ENCODE data around the gene LRP3. TPM values are rescaled to one million over a fixed set of nuclear protein-coding genes. Genes with fewer than 3 reads are reported as not detected.
"Not testable (repeated sequence)": the region's sequence is repeated elsewhere in the genome, so short reads cannot be mapped to it uniquely, and the experiment has no call there.

LRP3 gene
- total and polyA plus RNA-seq, 7 donors, result 3.9 to 31.5 (median 17.1) TPM

DNA sequence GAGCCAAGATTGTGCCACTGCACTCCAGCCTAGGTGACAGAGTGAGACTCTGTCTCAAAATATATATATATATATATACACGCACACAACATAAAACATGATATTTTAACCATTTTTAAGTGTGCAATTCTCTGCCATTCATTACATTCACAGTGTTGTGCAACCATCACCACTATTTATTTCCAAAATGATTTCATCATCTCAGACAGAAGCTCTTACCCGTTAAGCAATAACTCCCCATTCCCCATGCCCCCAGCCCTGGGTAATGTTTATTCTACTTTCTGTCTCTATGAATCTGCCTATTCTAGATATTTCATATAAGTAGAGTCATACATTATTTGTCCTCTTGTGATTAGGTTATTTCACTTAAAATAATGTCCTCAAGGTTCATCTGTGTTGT is 42.0 kb upstream of the LRP3 start:
- H3K4me3 ChIP-seq, result no peak overlapping the region
- TF ChIP-seq, protein P1, sequence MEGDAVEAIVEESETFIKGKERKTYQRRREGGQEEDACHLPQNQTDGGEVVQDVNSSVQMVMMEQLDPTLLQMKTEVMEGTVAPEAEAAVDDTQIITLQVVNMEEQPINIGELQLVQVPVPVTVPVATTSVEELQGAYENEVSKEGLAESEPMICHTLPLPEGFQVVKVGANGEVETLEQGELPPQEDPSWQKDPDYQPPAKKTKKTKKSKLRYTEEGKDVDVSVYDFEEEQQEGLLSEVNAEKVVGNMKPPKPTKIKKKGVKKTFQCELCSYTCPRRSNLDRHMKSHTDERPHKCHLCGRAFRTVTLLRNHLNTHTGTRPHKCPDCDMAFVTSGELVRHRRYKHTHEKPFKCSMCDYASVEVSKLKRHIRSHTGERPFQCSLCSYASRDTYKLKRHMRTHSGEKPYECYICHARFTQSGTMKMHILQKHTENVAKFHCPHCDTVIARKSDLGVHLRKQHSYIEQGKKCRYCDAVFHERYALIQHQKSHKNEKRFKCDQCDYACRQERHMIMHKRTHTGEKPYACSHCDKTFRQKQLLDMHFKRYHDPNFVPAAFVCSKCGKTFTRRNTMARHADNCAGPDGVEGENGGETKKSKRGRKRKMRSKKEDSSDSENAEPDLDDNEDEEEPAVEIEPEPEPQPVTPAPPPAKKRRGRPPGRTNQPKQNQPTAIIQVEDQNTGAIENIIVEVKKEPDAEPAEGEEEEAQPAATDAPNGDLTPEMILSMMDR (IDR thresholded peaks at IDR 0.05), result no peak
- TF ChIP-seq POLR2A (IDR thresholded peaks at IDR 0.05) (no peak), EP300 (IDR thresholded peaks at IDR 0.05) (no peak), POLR2AphosphoS5 (IDR thresholded peaks at IDR 0.05) (no peak)
- intact Hi-C loops (cut with DNase I), result no loop called here
- no peaks in the 10 kb centered on the region for H3K36me3 ChIP-seq
- H3K27ac ChIP-seq, result no peak overlapping the region
- whole genome bisulfite sequencing, 2 donors, result 73 to 85% methylated on average over 2 of the region's 2 CpGs
- H3K9me3 ChIP-seq, result no peaks in the 10 kb centered on the region
- no peak for DNase-seq
- no peaks in the 10 kb centered on the region for H3K27me3 ChIP-seq
- no peaks in the 10 kb centered on the region for H3K4me1 ChIP-seq

DNA sequence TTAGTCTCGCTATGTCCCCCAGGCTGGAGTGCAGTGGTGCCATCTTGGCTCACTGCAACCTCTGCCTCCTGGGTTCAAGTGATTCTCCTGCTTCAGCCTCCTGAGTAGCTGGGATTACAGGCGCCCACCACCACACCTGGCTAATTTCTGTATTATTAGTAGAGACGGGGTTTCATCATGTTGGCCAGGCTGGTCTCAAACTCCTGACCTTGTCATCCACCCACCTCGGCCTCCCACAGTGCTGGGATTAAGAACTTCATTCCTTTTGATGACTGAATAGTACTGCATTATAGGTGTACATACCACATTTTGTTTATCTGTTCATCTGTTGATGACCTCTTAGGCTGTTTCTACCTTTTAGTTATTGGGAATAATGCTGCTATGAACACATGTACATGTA is 41.5 kb upstream of the LRP3 start:
- WGBS, 2 donors, result 88 to 93% methylated on average over 4 of the region's 4 CpGs
- intact Hi-C loops (cut with DNase I); DNase-seq; H3K4me3 ChIP-seq; H3K27ac ChIP-seq; H3K9me3 ChIP-seq; H3K4me1 ChIP-seq; H3K27me3 ChIP-seq; H3K36me3 ChIP-seq: not testable (repeated sequence)

DNA sequence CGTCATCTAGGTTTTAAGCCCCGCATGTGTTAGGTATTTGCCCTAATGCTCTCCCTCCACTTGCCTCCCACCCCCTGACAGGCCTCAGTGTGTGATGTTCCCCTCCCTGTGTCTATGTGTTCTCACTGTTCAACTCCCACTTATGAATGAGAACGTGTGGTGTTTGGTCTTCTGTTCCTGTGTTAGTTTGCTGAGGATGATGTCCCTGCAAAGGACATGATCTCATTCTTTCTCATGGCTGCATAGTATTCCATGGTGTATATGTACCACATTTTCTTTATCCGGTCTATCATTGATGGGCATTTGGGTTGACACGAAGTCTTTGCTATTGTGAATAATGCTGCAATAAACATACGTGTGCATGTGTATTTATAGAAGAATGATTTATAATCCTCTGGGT is 39.8 kb upstream of the LRP3 start:
- H3K27me3 ChIP-seq; H3K9me3 ChIP-seq; intact Hi-C loops (cut with DNase I); H3K4me3 ChIP-seq; H3K27ac ChIP-seq; H3K4me1 ChIP-seq; DNase-seq; H3K36me3 ChIP-seq: not testable (repeated sequence)
- WGBS, 2 donors, result 85 to 88% methylated on average over 6 of the region's 6 CpGs

DNA sequence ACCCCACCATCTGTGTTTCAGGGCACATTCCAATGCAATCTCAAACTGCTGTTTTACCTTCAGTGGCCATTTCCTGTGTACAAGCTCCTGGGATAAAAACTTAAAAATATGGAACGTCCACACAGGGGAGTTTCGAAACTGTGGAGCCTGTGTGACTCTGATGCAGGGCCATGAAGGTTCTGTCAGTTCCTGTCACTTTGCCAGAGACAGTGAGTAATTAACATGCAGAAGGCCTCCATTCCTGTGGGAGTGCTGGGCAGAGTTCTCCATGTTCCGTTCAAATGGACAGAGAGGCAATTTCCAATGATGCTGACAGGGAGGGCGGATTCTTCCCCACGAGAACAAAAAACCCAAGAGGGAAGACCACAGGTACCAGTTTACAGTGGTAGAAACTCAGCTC is 37.8 kb upstream of the LRP3 start:
- H3K36me3 ChIP-seq, result no peaks in the 10 kb centered on the region
- no peak for TF ChIP-seq POLR2A (IDR thresholded peaks at IDR 0.05)
- TF ChIP-seq EP300 (IDR thresholded peaks at IDR 0.05), result no peak
- TF ChIP-seq, protein P1 (IDR thresholded peaks at IDR 0.05), result no peak
- no peak for TF ChIP-seq POLR2AphosphoS5 (IDR thresholded peaks at IDR 0.05)
- no peak overlapping the region for H3K27ac ChIP-seq
- intact Hi-C loops (cut with DNase I), result no loop called here
- no peak overlapping the region for H3K4me3 ChIP-seq
- H3K9me3 ChIP-seq, result no peaks in the 10 kb centered on the region
- 85 to 87% methylated on average over 5 of the region's 5 CpGs for WGBS, 2 donors
- no peaks in the 10 kb centered on the region for H3K27me3 ChIP-seq
- DNase-seq, result no peak
- no peaks in the 10 kb centered on the region for H3K4me1 ChIP-seq

DNA sequence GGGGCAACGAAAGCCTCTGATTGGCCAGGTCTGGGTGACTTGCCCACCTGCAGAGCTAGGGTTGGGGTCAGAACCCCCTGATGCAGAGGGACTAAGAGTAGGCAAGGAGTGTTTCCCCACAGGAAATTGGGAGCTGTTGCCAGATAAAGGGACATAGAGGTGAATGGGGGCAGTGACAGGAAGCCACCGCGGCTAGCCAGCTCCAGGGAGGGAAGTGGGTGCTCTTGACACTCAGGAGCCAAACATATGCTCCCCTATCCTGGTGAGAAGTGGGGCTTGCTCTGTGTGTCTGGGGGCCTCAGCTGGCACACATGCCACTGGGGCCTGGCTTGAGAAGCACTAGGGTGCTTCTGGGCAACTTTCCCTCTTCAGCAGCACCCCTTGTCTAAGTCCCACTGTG is 36.2 kb upstream of the LRP3 start:
- H3K4me3 ChIP-seq, result no peak overlapping the region
- no peaks in the 10 kb centered on the region for H3K27me3 ChIP-seq
- H3K36me3 ChIP-seq, result no peaks in the 10 kb centered on the region
- H3K4me1 ChIP-seq, result no peaks in the 10 kb centered on the region
- H3K9me3 ChIP-seq, result no peaks in the 10 kb centered on the region
- intact Hi-C loops (cut with DNase I), result no loop called here
- no peak for TF ChIP-seq EP300 (IDR thresholded peaks at IDR 0.05)
- TF ChIP-seq POLR2A (IDR thresholded peaks at IDR 0.05), result no peak
- TF ChIP-seq, protein P1 (IDR thresholded peaks at IDR 0.05), result no peak
- TF ChIP-seq POLR2AphosphoS5 (IDR thresholded peaks at IDR 0.05), result no peak
- no peak for DNase-seq
- 68 to 86% methylated on average over 3 of the region's 3 CpGs for WGBS, 2 donors
- no peak overlapping the region for H3K27ac ChIP-seq

DNA sequence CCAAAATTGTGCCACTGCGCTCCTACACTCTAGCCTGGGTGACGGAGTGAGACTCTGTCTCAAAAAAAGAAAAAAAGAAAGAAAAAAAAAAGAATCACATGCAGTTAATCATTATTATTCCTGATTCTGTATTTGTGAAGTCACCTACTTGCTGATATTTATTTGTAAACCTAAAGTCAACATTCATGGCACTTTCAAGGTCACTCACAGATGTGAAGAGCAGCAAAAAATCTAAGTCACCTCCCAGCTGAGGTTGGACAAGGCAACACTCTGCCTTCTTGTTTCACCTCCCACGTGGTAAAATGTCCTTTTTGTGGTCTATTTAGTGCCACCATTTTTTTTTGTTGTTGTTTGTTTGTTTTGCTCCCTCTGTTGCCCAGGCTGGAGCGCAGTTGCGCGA is 35.8 kb upstream of the LRP3 start:
- intact Hi-C loops (cut with DNase I), result no loop called here
- 93 to 95% methylated on average over 6 of the region's 6 CpGs for WGBS, 2 donors
- Histone ChIP-seq H3K4me1 (no peaks in the 10 kb centered on the region), H3K36me3 (no peaks in the 10 kb centered on the region), H3K4me3 (no peak overlapping the region), H3K27ac (no peak overlapping the region), H3K9me3 (no peaks in the 10 kb centered on the region), H3K27me3 (no peaks in the 10 kb centered on the region)
- DNase-seq, result no peak
- TF ChIP-seq EP300 (IDR thresholded peaks at IDR 0.05) (no peak), POLR2A (IDR thresholded peaks at IDR 0.05) (no peak), POLR2AphosphoS5 (IDR thresholded peaks at IDR 0.05) (no peak)
- TF ChIP-seq, protein P1 (IDR thresholded peaks at IDR 0.05), result no peak

Data from sigmoid colon (tissue), 7 donors.